K562 (cell line): ENCODE measurements around the gene HS3ST5. TPM values are rescaled to one million over a fixed set of nuclear protein-coding genes. Genes with fewer than 3 reads are reported as not detected.

Experiments
- ATAC-seq: fragments of 200-7000 bp; cut with Tn5 transposase; 3 replicates; pipeline ENCODE4 v1.9.1; 2020; ENCODE audit warnings: moderate library complexity
- BruUV-seq: library from RNA; stranded (reverse); fragments of 400-500 nt; replicated peaks from 2 replicates; lab custom pipeline; 2021; lab: Mats Ljungman, UMichigan
- CTCF ChIA-PET: fragments of 300-600 bp; formaldehyde crosslinking; extraction: SDS; loops from one replicate; lab custom pipeline; 2021; ENCODE audit warnings: low intra/inter-chr PET ratio; lab: Yijun Ruan, JAX
- POLR2A ChIA-PET: fragments of 300-600, 350-650 bp; sonication (Branson Sonifier 250); formaldehyde crosslinking; extraction: SDS; loops from one replicate; lab custom pipeline; 2021; ENCODE audit warnings: antibody characterized with exemption, inconsistent platforms; lab: Yijun Ruan, JAX
- DNase-seq, 4 experiments: peaks; one replicate each; pipeline versions ENCODE4 v3.0.0 to v3.0.0-alpha.2; 2011 to 2018; ENCODE audit warnings: low spot score in 3 of 4, mixed read lengths in 3 of 4; ENCODE audit errors: extremely low read depth in 1 of 4
- FAIRE-seq: peaks from 2 replicates; lab custom pipeline; 2011; peaks lifted over from hg19 to GRCh38; lab: Jason Lieb, UNC
- H2AFZ ChIP-seq: 2 replicates; pipeline ENCODE4 v1.6.0; 2011; ENCODE audit warnings: low read depth, low read length, control low read depth, inconsistent platforms
- H3K27ac ChIP-seq: fragments of 200-600 bp; 3 replicates; pipeline ENCODE4 v1.8.0; 2011; ENCODE audit warnings: low read depth, mild to moderate bottlenecking, control low read depth, inconsistent platforms, low read length, moderate library complexity, mixed read lengths; ENCODE audit errors: extremely low read depth
- H3K27me3 ChIP-seq, 2 experiments: fragments of 300-600 bp in 1 of 2; 2 replicates in 1 of 2; 3 replicates in 1 of 2; pipeline versions ENCODE4 v1.6.0 to v1.8.0; 2011; ENCODE audit warnings: inconsistent platforms in 2 of 2, low read length in 2 of 2, mild to moderate bottlenecking in 1 of 2, mixed read lengths in 1 of 2, moderate library complexity in 1 of 2; ENCODE audit not compliant: control insufficient read depth in 2 of 2, insufficient read depth in 2 of 2
- H3K36me3 ChIP-seq: fragments of 300-600 bp; 3 replicates; pipeline ENCODE4 v1.8.0; 2011; ENCODE audit warnings: mild to moderate bottlenecking, low read length, inconsistent platforms; ENCODE audit not compliant: control insufficient read depth, insufficient read depth
- H3K4me1 ChIP-seq, 2 experiments: fragments of 200-600 bp in 1 of 2; replicated peaks in 1 of 2; 2 replicates in 1 of 2; 3 replicates in 1 of 2; pipeline versions ENCODE4 v1.5.1 to v1.8.0; 2011; ENCODE audit warnings: inconsistent platforms in 2 of 2, low read length in 2 of 2, mild to moderate bottlenecking in 1 of 2, mixed read lengths in 1 of 2, moderate library complexity in 1 of 2; ENCODE audit not compliant: control insufficient read depth in 2 of 2, insufficient read depth in 2 of 2
- H3K4me2 ChIP-seq: 2 replicates; pipeline ENCODE4 v1.6.1; 2011; ENCODE audit warnings: low read length, control low read depth, inconsistent platforms, mixed read lengths; ENCODE audit not compliant: insufficient read depth
- H3K4me3 ChIP-seq: fragments of 200-600 bp; sonication (generic), shearing (Covaris generic); 2 replicates; pipeline ENCODE4 v1.5.1; 2016; ENCODE audit warnings: control low read depth, inconsistent platforms
- H3K79me2 ChIP-seq: fragments of 200-600 bp; 3 replicates; pipeline ENCODE4 v1.8.0; 2011; ENCODE audit warnings: low read length, inconsistent platforms; ENCODE audit not compliant: control insufficient read depth, insufficient read depth
- H3K9ac ChIP-seq, 2 experiments: 2 replicates each; pipeline versions ENCODE4 v1.6.0 to v1.6.1; 2011; ENCODE audit warnings: low read depth in 2 of 2, low read length in 2 of 2, control low read depth in 1 of 2, inconsistent platforms in 1 of 2, mild to moderate bottlenecking in 1 of 2, mixed read lengths in 1 of 2; ENCODE audit not compliant: insufficient read depth in 1 of 2
- H3K9me1 ChIP-seq: one replicate; pipeline ENCODE4 v1.6.0; 2011; ENCODE audit warnings: inconsistent platforms, mild to moderate bottlenecking, low read length, moderate library complexity; ENCODE audit not compliant: control insufficient read depth, insufficient read depth
- H3K9me3 ChIP-seq: replicated peaks from 2 replicates; pipeline ENCODE4 v1.5.1; 2011; ENCODE audit warnings: low read depth, low read length, inconsistent platforms; ENCODE audit not compliant: control insufficient read depth, insufficient read depth
- H4K20me1 ChIP-seq: replicated peaks from 2 replicates; pipeline ENCODE4 v1.6.1; 2011; ENCODE audit warnings: low read length, inconsistent platforms, mixed read lengths; ENCODE audit not compliant: control insufficient read depth, insufficient read depth
- CEBPB ChIP-seq: fragments of 450-650 bp; IDR thresholded peaks from 2 replicates; pipeline ENCODE4 v1.6.1; 2016; ENCODE audit warnings: missing genetic modification characterization, missing compliant biosample characterization
- CEBPG ChIP-seq, 3 experiments: fragments of 200-800 bp in 1 of 3; sonication (Bioruptor generic) in 1 of 3; sonication (generic) in 1 of 3; formaldehyde crosslinking in 1 of 3; IDR thresholded peaks in 2 of 3; conservative IDR thresholded peaks in 1 of 3; 2 replicates each; pipeline versions ENCODE4 v1.6.1 to v1.8.0; 2016 to 2022; ENCODE audit warnings: missing compliant biosample characterization in 2 of 3, missing genetic modification characterization in 2 of 3, mild to moderate bottlenecking in 1 of 3, missing genetic modification reagents in 1 of 3
- POLR3G ChIP-seq: IDR thresholded peaks from 2 replicates; pipeline ENCODE4 v1.6.1; 2011; ENCODE audit not compliant: insufficient read length, insufficient replicate concordance; ENCODE audit errors: extremely low read depth
- RAD21 ChIP-seq, 2 experiments: fragments of 250-450 bp in 1 of 2; fragments of 450-650 bp in 1 of 2; sonication (Bioruptor Pico) in 1 of 2; formaldehyde crosslinking in 1 of 2; IDR thresholded peaks in 1 of 2; conservative IDR thresholded peaks in 1 of 2; 2 replicates each; pipeline versions ENCODE4 v1.4.0 to v1.8.0; 2020 to 2022; ENCODE audit warnings: mild to moderate bottlenecking in 2 of 2, moderate library complexity in 1 of 2
- ZNF133 ChIP-seq: fragments of 250-450 bp; sonication (Bioruptor Pico); IDR thresholded peaks from 2 replicates; pipeline ENCODE4 v1.4.0; 2020; ENCODE audit warnings: mild to moderate bottlenecking
- WGBS: fragments of 100-300 bp; shearing (Covaris generic); methylation state at CpG from one replicate; pipeline ENCODE4 v1.1.6; 2016; ENCODE audit warnings: low coverage, mixed read lengths; ENCODE audit not compliant: insufficient coverage; ENCODE audit errors: missing lambda C conversion rate; 5-methylcytosine and 5-hydroxymethylcytosine counted together
- in situ Hi-C: fragments of 300-500 bp; cut with MboI; formaldehyde crosslinking; loops from 4 replicates; pipeline ENCODE4 v1.15.0; 2018; ENCODE audit warnings: inconsistent platforms, mixed read lengths
- intact Hi-C: fragments of 100-400 bp; cut with micrococcal nuclease; formaldehyde crosslinking; loops from 2 replicates; pipeline ENCODE4 v1.14.2; 2022
- polyA plus RNA-seq, 8 experiments: library from polyadenylated mRNA; depleted of rRNA in 4 of 8; stranded (reverse) in 5 of 8; unstranded in 3 of 8; fragments of >200 nt; fragmentation: Nextera tagmentation in 2 of 8; fragmentation: Illumina TruSeq in 1 of 8; extraction: Ambion mirVana in 2 of 8; extraction: Trizol in 1 of 8; gene quantifications; 2 replicates each; pipeline versions ENCODE4 v1.2.1 to v1.2.3, GENCODE V29; 2011 to 2014; ENCODE audit warnings: inconsistent platforms in 1 of 8, missing spikeins in 1 of 8
- total RNA-seq, 7 experiments: library from RNA; depleted of rRNA in 6 of 7; stranded (reverse); fragments of >200 nt in 6 of 7; fragmentation: Illumina TruSeq in 2 of 7; extraction: Trizol in 2 of 7; gene quantifications; 2 replicates each; pipeline versions ENCODE4 v1.2.1 to v1.2.3, GENCODE V29; 2011 to 2021; ENCODE audit warnings: low replicate concordance in 1 of 7
- TF ChIP-seq, protein P1 (sequence below), 3 experiments: IDR thresholded peaks in 2 of 3; conservative IDR thresholded peaks in 1 of 3; 2 replicates each; pipeline ENCODE4 v1.5.1; 2011 to 2012; ENCODE audit warnings: low read length in 3 of 3, mild to moderate bottlenecking in 3 of 3, control low read depth in 2 of 3, improper control_type of control experiment in 1 of 3, inconsistent platforms in 1 of 3, low read depth in 1 of 3, mixed read lengths in 1 of 3, moderate library complexity in 1 of 3; ENCODE audit not compliant: insufficient read depth in 2 of 3

HS3ST5 gene
- total and polyA plus RNA-seq, 9 of the 15 experiments (the other 6 are each of a cell fraction or from before 2014, with no cell fraction given) = not detected

GRCh38 chr6:114310053-114310452 lies 32.8 kb downstream of the HS3ST5 start:
- H3K27me3 ChIP-seq = no peaks in the 10 kb centered on the region
- H3K9me3 ChIP-seq = no peaks in the 10 kb centered on the region
- no peak overlapping the region for H3K4me3 ChIP-seq
- no peak for FAIRE-seq
- POLR2A ChIA-PET = no interaction called here
- H3K4me1 ChIP-seq = no peaks in the 10 kb centered on the region
- WGBS = 0% methylated on average over 2 of the region's 2 CpGs
- CTCF ChIA-PET = no interaction called here
- TF ChIP-seq CEBPG (CRISPR knock-in tag; IDR thresholded peaks at IDR 0.05) (no peak), CEBPG (tag; conservative IDR thresholded peaks at IDR 0.05 in 1 of 2, IDR thresholded peaks at IDR 0.05 in 1 of 2) (peak in 1 of 2 experiments; percentile 67; a peak in 2 of 4 replicates), POLR3G (no peak), CEBPB (tag) (0 out of 2 replicates have a peak, but pooled peaks have one; percentile 26)
- intact Hi-C loops (no loop called here), in situ Hi-C loops (no loop called here)
- no peak for DNase-seq
- H3K79me2 ChIP-seq = no peaks in the 10 kb centered on the region
- no peaks in the 10 kb centered on the region for H3K9me1 ChIP-seq
- no peak for ATAC-seq
- H3K36me3 ChIP-seq = no peaks in the 10 kb centered on the region
- H3K27ac ChIP-seq = no peak overlapping the region
- no peaks in the 10 kb centered on the region for H4K20me1 ChIP-seq
- no peak overlapping the region for H2AFZ ChIP-seq
- no peak overlapping the region for H3K4me2 ChIP-seq
- BruUV-seq = no TSS peak
- no peak overlapping the region for H3K9ac ChIP-seq

GRCh38 chr6:114304304-114304887 lies 38.4 kb downstream of the HS3ST5 start:
- no peak overlapping the region for H3K4me2 ChIP-seq
- intact Hi-C loops = no loop called here
- in situ Hi-C loops = no loop called here
- no peaks in the 10 kb centered on the region for H3K79me2 ChIP-seq
- H3K36me3 ChIP-seq = no peaks in the 10 kb centered on the region
- POLR2A ChIA-PET = no interaction called here
- no peaks in the 10 kb centered on the region for H4K20me1 ChIP-seq
- H3K9me3 ChIP-seq = no peaks in the 10 kb centered on the region
- H3K4me1 ChIP-seq = no peaks in the 10 kb centered on the region
- ATAC-seq (no peak), DNase-seq (no peak), FAIRE-seq (no peak)
- WGBS = 5% methylated on average over 1 of the region's 1 CpG
- no peak overlapping the region for H3K9ac ChIP-seq
- no peak overlapping the region for H2AFZ ChIP-seq
- CTCF ChIA-PET = no interaction called here
- H3K27ac ChIP-seq = no peak overlapping the region
- H3K9me1 ChIP-seq = no peaks in the 10 kb centered on the region
- BruUV-seq = no TSS peak
- TF ChIP-seq ZNF133 (CRISPR knock-in tag) = no peak
- TF ChIP-seq RAD21 (CRISPR knock-in tag; conservative IDR thresholded peaks at IDR 0.05 in 1 of 2, IDR thresholded peaks at IDR 0.05 in 1 of 2) = 0 out of 4 replicates have a peak, but pooled peaks of 1 of the 2 experiments have one; percentile 11
- TF ChIP-seq, protein P1, sequence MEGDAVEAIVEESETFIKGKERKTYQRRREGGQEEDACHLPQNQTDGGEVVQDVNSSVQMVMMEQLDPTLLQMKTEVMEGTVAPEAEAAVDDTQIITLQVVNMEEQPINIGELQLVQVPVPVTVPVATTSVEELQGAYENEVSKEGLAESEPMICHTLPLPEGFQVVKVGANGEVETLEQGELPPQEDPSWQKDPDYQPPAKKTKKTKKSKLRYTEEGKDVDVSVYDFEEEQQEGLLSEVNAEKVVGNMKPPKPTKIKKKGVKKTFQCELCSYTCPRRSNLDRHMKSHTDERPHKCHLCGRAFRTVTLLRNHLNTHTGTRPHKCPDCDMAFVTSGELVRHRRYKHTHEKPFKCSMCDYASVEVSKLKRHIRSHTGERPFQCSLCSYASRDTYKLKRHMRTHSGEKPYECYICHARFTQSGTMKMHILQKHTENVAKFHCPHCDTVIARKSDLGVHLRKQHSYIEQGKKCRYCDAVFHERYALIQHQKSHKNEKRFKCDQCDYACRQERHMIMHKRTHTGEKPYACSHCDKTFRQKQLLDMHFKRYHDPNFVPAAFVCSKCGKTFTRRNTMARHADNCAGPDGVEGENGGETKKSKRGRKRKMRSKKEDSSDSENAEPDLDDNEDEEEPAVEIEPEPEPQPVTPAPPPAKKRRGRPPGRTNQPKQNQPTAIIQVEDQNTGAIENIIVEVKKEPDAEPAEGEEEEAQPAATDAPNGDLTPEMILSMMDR (IDR thresholded peaks at IDR 0.05 in 2 of 3, conservative IDR thresholded peaks at IDR 0.05 in 1 of 3; ENCODE audit: insufficient read depth in 2 of 3, low read depth in 1 of 3, low read length in 3 of 3) = peak in 1 of 3 experiments; percentile 15; a peak in 1 of 6 replicates
- TF ChIP-seq, all 486 proteins: peak for 2
- no peak overlapping the region for H3K4me3 ChIP-seq
- no peaks in the 10 kb centered on the region for H3K27me3 ChIP-seq
